Right atrium auricular region (tissue), 2 donors: ENCODE results near the gene PRSS38. TPM values are rescaled to one million over a fixed set of nuclear protein-coding genes. Genes with fewer than 3 reads are reported as not detected.

Experiments used
- total RNA-seq, 2 donors: library from RNA; depleted of rRNA; stranded (reverse); fragments of >200 nt; gene quantifications; one replicate each; pipeline ENCODE4 v1.1.0, GENCODE V29; 2016

Gene PRSS38
- total RNA-seq, 2 donors from 2014 or later = not detected

Other genes with a start within 250 kb of the PRSS38 start
- gene JMJD4, start 80.4 kb upstream of the PRSS38 start, total RNA-seq = 10 to 100 TPM; 11.0 to 11.1 TPM
- 100 to 1,000 TPM in 1 of 2 donors, 10 to 100 TPM in 1; 39.1 to 102 TPM for gene SNAP47, start 80.2 kb upstream of the PRSS38 start, total RNA-seq
- gene WNT9A, start 132.3 kb downstream of the PRSS38 start, total RNA-seq = 1 to 10 TPM in 1 of 2 donors, under 1 TPM in 1; 0.78 to 2.2 TPM
- gene WNT3A, start 191.3 kb downstream of the PRSS38 start, total RNA-seq = not detected